Endothelial cell of umbilical vein (primary cell): Measurements from ENCODE around the gene IL16. TPM values are rescaled to one million over a fixed set of nuclear protein-coding genes. Genes with fewer than 3 reads are reported as not detected.

Source experiments
- BruUV-seq: library from RNA; stranded (reverse); fragments of 400-500 nt; replicated peaks from 2 replicates; lab custom pipeline; 2021; lab: Mats Ljungman, UMichigan
- CTCF ChIA-PET: fragments of 300-600, 350-600 bp; sonication (Branson Sonifier 250); formaldehyde crosslinking; loops from one replicate; lab custom pipeline; 2021; ENCODE audit warnings: antibody characterized with exemption, inconsistent platforms; lab: Charles Lee
- POLR2A ChIA-PET: fragments of 300-600, 350-600 bp; sonication (Branson Sonifier 250); formaldehyde crosslinking; loops from one replicate; lab custom pipeline; 2021; ENCODE audit warnings: antibody characterized with exemption, inconsistent platforms; lab: Charles Lee
- DNase-seq: peaks from one replicate; pipeline ENCODE4 v3.0.0-alpha.2; 2011; ENCODE audit warnings: low read depth, low spot score
- FAIRE-seq: peaks from 2 replicates; lab custom pipeline; 2011; peaks lifted over from hg19 to GRCh38; lab: Jason Lieb, UNC
- H2AFZ ChIP-seq: 2 replicates; pipeline ENCODE4 v1.6.0; 2012; ENCODE audit warnings: low read depth, low read length, control low read depth, inconsistent platforms
- H3K27ac ChIP-seq: 2 replicates; pipeline ENCODE4 v1.5.1; 2011; ENCODE audit warnings: low read depth, mild to moderate bottlenecking, control low read depth, low read length, moderate library complexity; ENCODE audit not compliant: insufficient read depth
- H3K27me3 ChIP-seq, 2 experiments: 2 replicates each; pipeline versions ENCODE4 v1.6.0 to v1.6.1; 2011; ENCODE audit warnings: low read length in 2 of 2, mixed read lengths in 1 of 2; ENCODE audit not compliant: control insufficient read depth in 2 of 2, insufficient read depth in 2 of 2
- H3K36me3 ChIP-seq, 2 experiments: 2 replicates in 1 of 2; 3 replicates in 1 of 2; pipeline ENCODE4 v1.5.1; 2011; ENCODE audit warnings: low read length in 2 of 2, mild to moderate bottlenecking in 1 of 2, moderate library complexity in 1 of 2; ENCODE audit not compliant: control insufficient read depth in 2 of 2, insufficient read depth in 2 of 2; ENCODE audit errors: extremely low read depth in 1 of 2
- H3K4me1 ChIP-seq: 3 replicates; pipeline ENCODE4 v1.5.1; 2011; ENCODE audit warnings: mild to moderate bottlenecking, low read length; ENCODE audit not compliant: control insufficient read depth, insufficient read depth; ENCODE audit errors: extremely low read depth
- H3K4me2 ChIP-seq: 2 replicates; pipeline ENCODE4 v1.6.1; 2011; ENCODE audit warnings: low read length, control low read depth, mixed read lengths; ENCODE audit not compliant: insufficient read depth
- H3K4me3 ChIP-seq, 3 experiments: fragments of 200-600 bp in 1 of 3; sonication (generic), shearing (Covaris generic) in 1 of 3; replicated peaks in 1 of 3; 2 replicates each; pipeline ENCODE4 v1.5.1; 2011 to 2016; ENCODE audit warnings: control low read depth in 3 of 3, low read length in 3 of 3, mild to moderate bottlenecking in 2 of 3, inconsistent platforms in 1 of 3, low read depth in 1 of 3, moderate library complexity in 1 of 3; ENCODE audit not compliant: insufficient read depth in 1 of 3
- H3K79me2 ChIP-seq: 2 replicates; pipeline ENCODE4 v1.6.0; 2012; ENCODE audit warnings: low read length, inconsistent platforms; ENCODE audit not compliant: control insufficient read depth, insufficient read depth
- H3K9ac ChIP-seq: replicated peaks from 2 replicates; pipeline ENCODE3; 2011; ENCODE audit warnings: low read length, control low read depth; ENCODE audit not compliant: insufficient read depth; ENCODE audit errors: extremely low read depth
- H3K9me1 ChIP-seq: replicated peaks from 3 replicates; pipeline ENCODE4 v1.6.0; 2011; ENCODE audit warnings: mild to moderate bottlenecking, low read length; ENCODE audit not compliant: control insufficient read depth, insufficient read depth; ENCODE audit errors: extremely low read depth
- H3K9me3 ChIP-seq: replicated peaks from 2 replicates; pipeline ENCODE4 v1.5.1; 2012; ENCODE audit warnings: low read length, inconsistent platforms; ENCODE audit not compliant: control insufficient read depth, insufficient read depth
- H4K20me1 ChIP-seq: replicated peaks from 2 replicates; pipeline ENCODE3; 2011; ENCODE audit warnings: mild to moderate bottlenecking, low read length; ENCODE audit not compliant: control insufficient read depth, insufficient read depth; ENCODE audit errors: extremely low read depth
- CTCF ChIP-seq, 2 donors: IDR thresholded peaks; 1 replicate in 1 of 2; 2 replicates in 1 of 2; pipeline ENCODE4 v1.5.1; 2011; ENCODE audit warnings: low read length in 2 of 2, mild to moderate bottlenecking in 2 of 2, moderate library complexity in 2 of 2, control low read depth in 1 of 2, inconsistent platforms in 1 of 2, low read depth in 1 of 2; ENCODE audit not compliant: insufficient read depth in 1 of 2; ENCODE audit errors: extremely low read depth in 1 of 2
- FOS ChIP-seq: IDR thresholded peaks from 2 replicates; pipeline ENCODE4 v1.6.1; 2011; ENCODE audit warnings: mild to moderate bottlenecking, low read length, moderate library complexity, borderline replicate concordance; ENCODE audit not compliant: insufficient read depth
- GATA2 ChIP-seq: IDR thresholded peaks from 2 replicates; pipeline ENCODE4 v1.7.0; 2011; ENCODE audit warnings: low read depth, mild to moderate bottlenecking, moderate library complexity, mixed read lengths, low read length; ENCODE audit not compliant: insufficient read length, insufficient read depth
- JUN ChIP-seq: IDR thresholded peaks from 2 replicates; pipeline ENCODE4 v1.6.1; 2011; ENCODE audit warnings: borderline replicate concordance, low read depth; ENCODE audit not compliant: insufficient read length, insufficient read depth
- MYC ChIP-seq: IDR thresholded peaks from one replicate; pipeline ENCODE4 v1.6.1; 2011; ENCODE audit warnings: mild to moderate bottlenecking, low read depth, low read length
- dilution Hi-C: fragments of 300-500 bp; cut with MboI; formaldehyde crosslinking; loops from one replicate; pipeline ENCODE4 v1.15.0; 2019; ENCODE audit warnings: low sequenced_read_pairs; ENCODE audit not compliant: extremely low pct_ligation_motif_present
- intact Hi-C: fragments of 100-400 bp; cut with micrococcal nuclease; formaldehyde crosslinking; loops from one replicate; pipeline ENCODE4 v1.10.0; 2022
- polyA plus RNA-seq, 4 experiments: library from polyadenylated mRNA; depleted of rRNA in 3 of 4; stranded (reverse) in 3 of 4; unstranded in 1 of 4; fragments of >200 nt; gene quantifications; 2 replicates each; pipeline versions ENCODE4 v1.2.1 to v1.2.3, GENCODE V29; 2011 to 2012; ENCODE audit warnings: missing spikeins in 1 of 4
- total RNA-seq: library from RNA; stranded (reverse); gene quantifications from 2 replicates; pipeline ENCODE4 v1.2.3, GENCODE V29; 2021
- TF ChIP-seq, protein P1 (sequence below): IDR thresholded peaks from 2 replicates; pipeline ENCODE4 v1.6.1; 2011; ENCODE audit not compliant: insufficient read depth, insufficient read length

The IL16 gene
- total and polyA plus RNA-seq, 2 donors (not counting 3 experiments of a cell fraction or from before 2014, with no cell fraction given), result 0.29 to 2.1 TPM

GRCh38 chr15:81356252-81356651 lies 159.6 kb downstream of the IL16 start:
- H3K27me3 ChIP-seq, result peaks cover 0 to 2% of the 10 kb centered on the region in 2 experiments
- no peaks in the 10 kb centered on the region for H3K9me1 ChIP-seq
- no TSS peak for BruUV-seq
- no peaks in the 10 kb centered on the region for H4K20me1 ChIP-seq
- no peak overlapping the region for H2AFZ ChIP-seq
- H3K79me2 ChIP-seq, result no peaks in the 10 kb centered on the region
- TF ChIP-seq JUN (no peak), FOS (no peak)
- TF ChIP-seq, protein P1, sequence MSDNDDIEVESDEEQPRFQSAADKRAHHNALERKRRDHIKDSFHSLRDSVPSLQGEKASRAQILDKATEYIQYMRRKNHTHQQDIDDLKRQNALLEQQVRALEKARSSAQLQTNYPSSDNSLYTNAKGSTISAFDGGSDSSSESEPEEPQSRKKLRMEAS, result no peak
- dilution Hi-C loops, result no loop called here
- no peaks in the 10 kb centered on the region for H3K36me3 ChIP-seq
- H3K4me3 ChIP-seq, result no peak overlapping the region
- ChIA-PET CTCF (interaction anchor here (1.1 to 3.5 kb wide), 4 partner anchors 10 to 90 kb away, joined by 3 to 13 read pairs (median 4); no protein-coding TSS in a partner anchor), POLR2A (no interaction called here)
- H3K9ac ChIP-seq, result no peak overlapping the region
- no peaks in the 10 kb centered on the region for H3K4me1 ChIP-seq
- no peak overlapping the region for H3K4me2 ChIP-seq
- DNase-seq (no peak), FAIRE-seq (no peak)
- intact Hi-C loops, result no loop called here
- H3K27ac ChIP-seq, result no peak overlapping the region
- H3K9me3 ChIP-seq, result no peaks in the 10 kb centered on the region

DNA sequence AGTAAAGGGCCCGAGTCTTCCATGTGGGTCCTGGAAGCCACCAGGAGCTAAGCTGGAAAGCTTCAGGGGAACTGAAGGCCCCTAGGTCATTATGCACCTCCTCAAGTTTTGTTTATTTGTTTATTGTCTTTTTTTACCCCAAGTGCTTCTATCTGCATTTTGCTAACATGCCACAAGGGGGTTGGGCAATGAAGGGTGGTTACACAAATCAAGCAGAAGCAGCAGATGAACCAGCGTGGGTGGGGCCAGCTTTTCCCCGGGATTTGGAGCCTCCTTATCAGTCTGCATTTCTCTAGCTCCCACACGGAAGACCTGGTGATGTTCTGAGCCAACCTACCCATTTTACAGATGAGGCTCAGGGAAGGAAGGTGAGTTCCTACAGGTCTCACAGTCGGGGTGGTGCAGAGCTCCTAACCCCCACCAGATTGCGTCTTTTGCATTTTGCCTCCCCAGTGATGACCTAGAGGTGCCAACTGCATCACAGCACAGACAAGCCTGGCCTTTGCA lies 160.6 kb downstream of the IL16 start:
- CTCF ChIA-PET, result interaction anchor here (0.6 to 1.3 kb wide), 2 partner anchors 9 to 1023 kb away, joined by 4 to 6 read pairs; no protein-coding TSS in a partner anchor

More for the DNA sequence above, 160.6 kb downstream of the IL16 start:
- POLR2A ChIA-PET, result no interaction called here
- no peaks in the 10 kb centered on the region for H3K4me1 ChIP-seq
- DNase-seq (no peak), FAIRE-seq (no peak)
- H3K9me3 ChIP-seq, result no peaks in the 10 kb centered on the region
- no peaks in the 10 kb centered on the region for H4K20me1 ChIP-seq
- TF ChIP-seq CTCF (IDR thresholded peaks at IDR 0.05; ENCODE audit: extremely low read depth in 1 of 2, insufficient read depth in 1 of 2, low read depth in 1 of 2, low read length in 2 of 2) (no peak), GATA2 (no peak), MYC (no peak)
- no peak overlapping the region for H2AFZ ChIP-seq
- H3K9ac ChIP-seq, result no peak overlapping the region
- dilution Hi-C loops, result no loop called here
- no peak overlapping the region for H3K27ac ChIP-seq
- intact Hi-C loops, result no loop called here
- no peaks in the 10 kb centered on the region for H3K79me2 ChIP-seq
- no peaks in the 10 kb centered on the region for H3K36me3 ChIP-seq
- no peak overlapping the region for H3K4me2 ChIP-seq
- BruUV-seq, result no TSS peak
- H3K4me3 ChIP-seq, result no peak overlapping the region
- peaks cover 0 to 2% of the 10 kb centered on the region in 2 experiments for H3K27me3 ChIP-seq
- no peaks in the 10 kb centered on the region for H3K9me1 ChIP-seq
